Small intestine (tissue), 7 donors: ENCODE results near the gene ITPR1. TPM values are rescaled to one million over a fixed set of nuclear protein-coding genes. Genes with fewer than 3 reads are reported as not detected.
A peak's percentile ranks its signal among the peaks of the same experiment; 100 is the strongest.

ENCODE experiments used
- DNase-seq, 2 donors: peaks; one replicate each; pipeline versions ENCODE4 v3.0.0 to v3.0.0-alpha.2; 2013
- FAIRE-seq: peaks from 2 replicates; lab custom pipeline; 2012; peaks lifted over from hg19 to GRCh38; lab: Jason Lieb, UNC
- H3K27ac ChIP-seq, 3 donors: one replicate each; pipeline ENCODE4 v1.5.1; 2013; ENCODE audit warnings: low read length in 2 of 3, mild to moderate bottlenecking in 2 of 3, control low read depth in 1 of 3, inconsistent platforms in 1 of 3, low read depth in 1 of 3, moderate library complexity in 1 of 3
- H3K27me3 ChIP-seq, 3 donors: one replicate each; pipeline ENCODE4 v1.6.1; 2013; ENCODE audit warnings: low read length in 3 of 3, inconsistent platforms in 1 of 3; ENCODE audit not compliant: control insufficient read depth in 3 of 3, insufficient read depth in 3 of 3
- H3K36me3 ChIP-seq, 3 donors: one replicate each; pipeline ENCODE4 v1.6.1; 2013; ENCODE audit warnings: low read length in 3 of 3, inconsistent platforms in 1 of 3, low read depth in 1 of 3, mild to moderate bottlenecking in 1 of 3, moderate library complexity in 1 of 3; ENCODE audit not compliant: control insufficient read depth in 3 of 3, insufficient read depth in 2 of 3
- H3K4me1 ChIP-seq, 3 donors: one replicate each; pipeline ENCODE4 v1.6.1; 2013; ENCODE audit warnings: low read length in 2 of 3, inconsistent platforms in 1 of 3, low read depth in 1 of 3, mild to moderate bottlenecking in 1 of 3, moderate library complexity in 1 of 3; ENCODE audit not compliant: control insufficient read depth in 3 of 3, insufficient read depth in 2 of 3
- H3K4me3 ChIP-seq, 3 donors: one replicate each; pipeline ENCODE4 v1.5.1; 2013; ENCODE audit warnings: low read length in 3 of 3, control low read depth in 1 of 3, inconsistent platforms in 1 of 3, low read depth in 1 of 3, mild to moderate bottlenecking in 1 of 3, moderate library complexity in 1 of 3
- H3K9me3 ChIP-seq, 2 donors: one replicate each; pipeline ENCODE4 v1.6.1; 2013; ENCODE audit warnings: low read depth in 1 of 2, low read length in 1 of 2; ENCODE audit not compliant: control insufficient read depth in 2 of 2, insufficient read depth in 1 of 2
- WGBS, 3 donors: extraction: QIAGEN DNeasy Blood & Tissue Kit; methylation state at CpG; one replicate each; pipeline ENCODE4 v1.1.7; 2013; 5-methylcytosine and 5-hydroxymethylcytosine counted together
- polyA plus RNA-seq, 4 donors: library from polyadenylated mRNA; stranded (reverse) in 3 of 4; unstranded in 1 of 4; fragments of 200-250 nt in 3 of 4; fragments of 120-200 nt in 1 of 4; gene quantifications; one replicate each; pipeline versions ENCODE4 v1.2.1 to v1.2.3, GENCODE V29; 2013
- donor health status: healthy with polysubstance abuse.
- donor health status: control.
- donor health status: control.
- donor health status: Bipolar disorder and iron deficiency.
- donor health status: healthy.

Gene ITPR1
- polyA plus RNA-seq, 4 donors, result 0.89 to 13.8 (median 5.1) TPM

GRCh38 chr3:4746241-4746958 lies 253.3 kb downstream of the ITPR1 start:
- FAIRE-seq (no peak), DNase-seq (no peak)
- no peaks in the 10 kb centered on the region for H3K27me3 ChIP-seq
- H3K4me3 ChIP-seq, result no peak overlapping the region
- no peaks in the 10 kb centered on the region for H3K9me3 ChIP-seq
- WGBS, 3 donors, result 77 to 84% (median 82%) methylated on average over 11 of the region's 11 CpGs
- H3K4me1 ChIP-seq, result peaks cover 5 to 41% (median 25%) of the 10 kb centered on the region in 3 donors
- H3K27ac ChIP-seq, result no peak overlapping the region
- no peaks in the 10 kb centered on the region for H3K36me3 ChIP-seq

GRCh38 chr3:4748127-4748526 lies 255.0 kb downstream of the ITPR1 start:
- peaks cover 0 to 49% (median 18%) of the 10 kb centered on the region in 3 donors for H3K4me1 ChIP-seq
- no peak for FAIRE-seq
- DNase-seq, result no peak
- no peak overlapping the region for H3K4me3 ChIP-seq
- H3K36me3 ChIP-seq, result no peaks in the 10 kb centered on the region
- peaks cover 0 to 6% of the 10 kb centered on the region in 2 donors for H3K9me3 ChIP-seq
- H3K27me3 ChIP-seq, result no peaks in the 10 kb centered on the region
- H3K27ac ChIP-seq, result no peak overlapping the region
- 63 to 79% (median 72%) methylated on average over 1 of the region's 1 CpG for WGBS, 3 donors

- Histone ChIP-seq H3K9me3 (peaks cover 0 to 7% of the 10 kb centered on the region in 2 donors), H3K36me3 (no peaks in the 10 kb centered on the region), H3K27ac (no peak overlapping the region), H3K4me1 (peaks cover 0 to 55% (median 18%) of the 10 kb centered on the region in 3 donors), H3K27me3 (no peaks in the 10 kb centered on the region), H3K4me3 (no peak overlapping the region)
- FAIRE-seq (no peak), DNase-seq (peak in 1 of 2 donors; percentile 30)
- 85 to 90% (median 87%) methylated on average over 16 of the region's 16 CpGs for WGBS, 3 donors
Observed at GRCh38 chr3:4748701-4749378, 255.7 kb downstream of the ITPR1 start.

GRCh38 chr3:4749567-4750002 lies 256.4 kb downstream of the ITPR1 start:
- WGBS, 3 donors, result 87 to 89% (median 88%) methylated on average over 5 of the region's 5 CpGs
- peaks cover 0 to 58% (median 18%) of the 10 kb centered on the region in 3 donors for H3K4me1 ChIP-seq
- DNase-seq (no peak), FAIRE-seq (no peak)
- no peak overlapping the region for H3K4me3 ChIP-seq
- H3K9me3 ChIP-seq, result peaks cover 0 to 7% of the 10 kb centered on the region in 2 donors
- H3K27me3 ChIP-seq, result no peaks in the 10 kb centered on the region
- H3K27ac ChIP-seq, result peak overlapping the region in 2 of 3 donors; percentile 33 to 96
- no peaks in the 10 kb centered on the region for H3K36me3 ChIP-seq

- peak in 1 of 2 donors; percentile 60 for DNase-seq
- no peaks in the 10 kb centered on the region for H3K36me3 ChIP-seq
- no peak overlapping the region for H3K4me3 ChIP-seq
- no peaks in the 10 kb centered on the region for H3K27me3 ChIP-seq
- H3K4me1 ChIP-seq, result peaks cover 0 to 59% (median 18%) of the 10 kb centered on the region in 3 donors
- peak overlapping the region; percentile 5 to 96 (median 89) for H3K27ac ChIP-seq
- H3K9me3 ChIP-seq, result peaks cover 0 to 7% of the 10 kb centered on the region in 2 donors
- 46 to 53% (median 46%) methylated on average over 7 of the region's 7 CpGs for WGBS, 3 donors
- FAIRE-seq, result no peak
Observed at GRCh38 chr3:4750306-4750968, 257.3 kb downstream of the ITPR1 start.

GRCh38 chr3:4751029-4751501 lies 257.9 kb downstream of the ITPR1 start:
- peak in 1 of 2 donors; percentile 70 for DNase-seq
- Histone ChIP-seq H3K9me3 (peaks cover 0 to 7% of the 10 kb centered on the region in 2 donors), H3K4me3 (no peak overlapping the region), H3K36me3 (no peaks in the 10 kb centered on the region), H3K27ac (peak overlapping the region in 2 of 3 donors; percentile 89 to 96), H3K27me3 (no peaks in the 10 kb centered on the region), H3K4me1 (peaks cover 0 to 62% (median 18%) of the 10 kb centered on the region in 3 donors)
- no peak for FAIRE-seq
- 18 to 48% (median 26%) methylated on average over 7 of the region's 7 CpGs for WGBS, 3 donors

GRCh38 chr3:4751502-4752101 lies 258.5 kb downstream of the ITPR1 start:
- H3K4me1 ChIP-seq, result peaks cover 0 to 67% (median 19%) of the 10 kb centered on the region in 3 donors
- H3K4me3 ChIP-seq, result peak overlapping the region in 1 of 3 donors; percentile 4
- DNase-seq, result peak; percentile 42 to 81
- 7 to 28% (median 27%) methylated on average over 5 of the region's 5 CpGs for WGBS, 3 donors
- no peaks in the 10 kb centered on the region for H3K36me3 ChIP-seq
- H3K9me3 ChIP-seq, result peaks cover 0 to 7% of the 10 kb centered on the region in 2 donors
- peak overlapping the region; percentile 1 to 96 (median 89) for H3K27ac ChIP-seq
- no peaks in the 10 kb centered on the region for H3K27me3 ChIP-seq
- no peak for FAIRE-seq
